ENCODE data around the gene TCL1B.
"Not testable (repeated sequence)": the region's sequence is repeated elsewhere in the genome, so short reads cannot be mapped to it uniquely, and the experiment has no call there.

The TCL1B gene, protein sequence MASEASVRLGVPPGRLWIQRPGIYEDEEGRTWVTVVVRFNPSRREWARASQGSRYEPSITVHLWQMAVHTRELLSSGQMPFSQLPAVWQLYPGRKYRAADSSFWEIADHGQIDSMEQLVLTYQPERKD

DNA sequence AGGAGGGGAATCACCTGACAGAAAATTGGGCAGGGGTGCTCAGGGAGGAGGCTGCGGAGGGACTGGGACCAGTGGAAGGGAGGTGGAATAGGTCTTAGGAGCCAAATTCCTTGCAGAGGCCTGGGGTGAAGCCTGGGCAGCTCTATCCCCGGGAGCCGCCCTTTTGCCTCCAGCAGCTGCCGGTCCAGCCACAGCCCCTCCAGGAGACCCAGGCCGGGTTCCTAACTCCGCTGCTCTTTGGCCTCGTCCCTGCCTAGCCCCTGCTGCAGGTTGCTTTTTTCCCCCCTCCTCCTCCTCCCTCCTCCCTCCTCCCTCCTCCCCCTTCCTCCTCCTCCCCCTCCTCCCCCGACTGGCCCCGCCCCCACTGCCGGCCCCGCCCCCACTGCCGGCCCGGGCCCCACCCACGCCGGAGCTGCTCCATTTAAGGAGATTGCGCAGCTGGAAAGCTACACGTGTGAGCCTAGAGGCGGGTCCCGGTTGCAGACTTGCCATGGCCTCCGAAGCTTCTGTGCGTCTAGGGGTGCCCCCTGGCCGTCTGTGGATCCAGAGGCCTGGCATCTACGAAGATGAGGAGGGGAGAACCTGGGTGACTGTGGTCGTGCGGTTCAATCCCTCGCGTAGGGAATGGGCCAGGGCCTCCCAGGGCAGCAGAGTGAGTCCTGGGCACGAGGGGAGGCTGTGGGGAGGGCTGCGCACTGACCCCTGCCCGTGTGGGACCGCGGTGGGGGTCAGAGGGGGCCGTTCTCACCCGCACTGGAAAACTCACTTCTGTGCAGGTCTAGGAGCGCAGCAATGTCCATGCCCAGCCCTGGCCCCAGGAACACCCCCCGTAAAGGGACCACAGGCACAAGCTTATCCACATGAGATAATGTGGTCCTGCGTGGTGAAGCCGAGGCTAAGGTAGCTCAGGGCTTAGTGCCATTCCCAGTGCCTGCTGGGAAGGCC lies at the start of gene TCL1B:
TCL1B (plus strand) TSS at position 449 of the 945 bp plus-strand sequence; CDS start at position 491, 42 bp downstream.
- no peak for DNase-seq (ENCODE audit: low read depth)

DNA sequence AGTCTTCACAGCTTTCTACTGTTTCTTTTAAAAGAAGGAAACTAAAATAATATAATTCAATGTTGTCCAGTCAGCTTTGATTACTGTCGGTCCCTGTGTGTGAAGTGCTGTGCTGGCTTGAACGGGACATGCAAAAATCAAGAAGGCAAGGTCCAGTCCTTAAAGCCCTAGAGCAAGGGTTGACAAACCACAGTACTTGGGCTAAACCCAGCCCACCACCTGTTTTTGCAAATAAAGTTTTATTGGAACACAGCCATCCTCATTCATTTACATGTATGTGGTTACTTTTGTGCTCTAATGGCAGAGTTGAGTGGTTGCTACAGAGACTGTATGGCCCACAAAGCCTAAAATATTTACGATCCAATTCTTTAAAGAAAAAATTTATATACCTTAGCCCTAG lies 41.2 kb upstream of the TCL1B start:
- DNase-seq (ENCODE audit: low read depth), result no peak

DNA sequence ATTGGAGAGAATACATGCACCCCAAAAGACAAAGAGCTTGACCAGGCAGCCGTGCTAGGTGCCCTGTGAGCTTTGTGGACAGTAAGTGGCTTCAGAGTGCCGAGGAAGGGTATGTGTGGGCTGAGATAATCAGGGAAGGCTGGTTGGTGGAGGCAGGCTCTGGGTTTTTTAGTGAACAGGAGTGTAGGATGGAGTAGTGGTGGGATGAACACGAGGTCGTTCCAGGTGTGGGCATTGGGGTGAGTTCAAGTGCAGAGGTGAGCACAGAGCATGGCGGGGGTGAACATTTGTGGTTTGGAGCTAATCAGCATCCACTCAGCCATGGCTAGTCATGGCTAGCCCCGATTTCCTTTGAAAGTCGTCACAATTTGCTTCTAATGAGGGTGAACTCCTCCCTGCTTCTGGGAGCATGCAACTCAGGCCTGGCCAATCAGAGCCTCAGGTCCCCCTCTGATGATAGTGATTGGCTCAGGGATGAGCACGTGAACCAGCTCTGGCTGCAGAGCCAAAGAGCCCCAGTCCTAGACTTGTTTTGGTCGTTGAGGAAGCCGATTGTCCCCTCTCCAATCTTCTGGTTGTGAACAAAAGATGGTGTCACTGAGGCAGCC lies 40.7 kb upstream of the TCL1B start:
- DNase-seq (ENCODE audit: low read depth), result no peak

DNA sequence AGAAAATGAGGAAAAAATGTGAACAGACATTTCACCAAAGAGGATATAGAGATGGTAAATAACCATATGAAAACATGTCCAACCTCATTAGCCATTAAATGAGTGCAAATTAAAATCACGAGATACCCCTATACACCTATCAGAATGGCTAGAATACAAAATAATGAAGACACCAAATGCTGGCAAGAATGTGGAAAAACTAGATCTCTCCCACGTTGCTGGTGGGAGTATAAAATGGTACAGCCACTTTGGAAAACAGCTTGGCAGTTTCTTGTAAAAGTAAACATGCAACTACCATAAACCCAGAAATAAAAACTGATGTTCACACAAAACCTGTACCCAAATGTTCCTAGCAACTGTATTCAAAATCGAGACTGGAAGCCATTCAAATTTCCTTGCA lies 38.3 kb upstream of the TCL1B start:
- DNase-seq (ENCODE audit: low read depth), result no peak

DNA sequence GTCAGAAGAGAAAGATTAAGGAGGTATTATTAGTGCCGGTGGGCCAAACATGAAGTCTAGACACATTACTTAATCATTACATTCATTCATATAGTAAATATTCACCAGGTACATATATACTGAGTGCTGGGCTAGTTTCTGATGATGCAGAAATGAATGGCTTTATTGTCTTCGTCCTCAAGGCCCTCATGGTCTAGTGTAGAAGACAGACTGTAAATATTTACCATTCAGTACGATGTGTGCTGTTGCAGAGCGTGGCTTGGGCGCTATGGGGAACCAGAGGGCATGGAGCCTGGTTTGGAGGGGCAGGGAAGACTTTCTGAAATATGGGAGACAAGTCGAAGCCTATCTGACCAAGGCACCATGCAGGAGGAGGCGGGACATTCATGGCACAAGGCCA lies 37.0 kb upstream of the TCL1B start:
- DNase-seq (ENCODE audit: low read depth), result no peak

DNA sequence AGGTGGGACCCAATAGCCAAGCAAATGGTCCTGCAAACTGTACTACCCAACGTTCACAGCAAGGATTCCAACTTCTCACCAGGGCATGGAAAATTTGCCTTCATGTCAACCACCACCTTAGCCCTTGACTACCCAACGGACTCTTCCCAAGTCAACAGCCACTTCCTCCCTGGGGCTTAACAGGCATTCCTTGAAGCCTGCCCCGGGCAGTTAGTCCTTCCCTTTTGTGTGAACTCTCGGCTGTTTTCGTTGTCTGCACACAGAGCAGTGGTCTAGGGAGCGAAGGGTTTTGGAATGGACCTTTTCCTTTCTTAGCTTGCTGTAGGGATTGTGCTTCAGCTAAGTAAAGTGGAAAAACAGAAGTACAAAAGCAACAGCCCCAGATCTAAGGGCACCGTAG lies 35.2 kb upstream of the TCL1B start:
- DNase-seq (ENCODE audit: low read depth), result no peak

DNA sequence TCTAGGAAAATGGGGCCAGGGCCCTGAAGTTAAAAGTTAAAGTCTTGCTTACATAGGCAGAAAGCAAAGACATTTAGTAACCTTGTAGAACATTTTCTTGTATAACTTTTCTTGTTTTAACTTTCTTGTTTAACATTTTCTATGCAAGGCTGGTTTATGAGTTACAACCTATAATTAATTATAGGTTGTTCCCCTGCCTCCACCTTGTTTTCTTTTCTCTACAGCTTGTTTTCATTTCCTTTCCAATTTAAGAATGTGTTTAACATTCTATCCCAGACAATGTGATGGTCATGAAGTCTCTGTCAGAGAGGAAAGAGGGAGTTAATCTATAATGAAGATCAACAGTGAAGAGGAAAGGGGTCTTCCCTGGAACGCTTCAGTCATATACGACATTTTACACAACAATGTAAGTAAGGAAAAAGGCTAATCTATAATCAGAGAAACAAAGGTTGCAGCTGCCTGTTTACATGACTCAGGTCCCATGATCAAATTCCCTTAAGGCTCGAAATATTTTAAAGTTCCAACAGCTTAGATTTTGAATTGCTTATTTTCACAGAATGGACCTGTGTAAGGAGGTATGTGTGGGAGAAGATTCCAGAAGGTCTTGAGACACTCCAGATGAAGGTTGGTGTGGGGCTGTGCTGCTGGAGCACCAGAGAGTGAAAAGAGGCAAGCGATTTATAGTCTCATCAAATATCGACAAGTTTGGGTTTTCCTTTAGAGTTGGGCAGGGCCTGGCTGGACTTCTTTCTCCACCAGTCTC lies 34.2 kb upstream of the TCL1B start:
- DNase-seq (ENCODE audit: low read depth), result no peak

DNA sequence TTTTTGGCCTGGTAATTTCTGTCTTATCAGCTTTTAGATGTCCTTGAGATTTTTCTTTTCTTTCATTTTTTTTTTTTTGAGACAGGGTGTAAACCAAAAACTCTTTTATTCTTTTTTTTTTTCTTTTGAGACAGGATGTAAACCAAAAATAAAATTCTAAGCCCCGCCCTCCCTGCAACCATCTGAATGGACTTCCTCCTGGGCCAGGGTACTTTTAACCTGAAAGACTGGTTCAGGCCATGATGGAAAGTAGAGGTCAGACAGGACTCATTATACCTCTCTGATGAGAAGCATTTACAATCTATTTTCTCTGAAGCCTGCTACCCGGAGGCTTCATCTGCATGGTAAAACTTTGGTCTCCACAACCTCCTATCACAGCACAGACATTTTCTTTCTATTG lies 33.5 kb upstream of the TCL1B start:
- no peak for DNase-seq (ENCODE audit: low read depth)

DNA sequence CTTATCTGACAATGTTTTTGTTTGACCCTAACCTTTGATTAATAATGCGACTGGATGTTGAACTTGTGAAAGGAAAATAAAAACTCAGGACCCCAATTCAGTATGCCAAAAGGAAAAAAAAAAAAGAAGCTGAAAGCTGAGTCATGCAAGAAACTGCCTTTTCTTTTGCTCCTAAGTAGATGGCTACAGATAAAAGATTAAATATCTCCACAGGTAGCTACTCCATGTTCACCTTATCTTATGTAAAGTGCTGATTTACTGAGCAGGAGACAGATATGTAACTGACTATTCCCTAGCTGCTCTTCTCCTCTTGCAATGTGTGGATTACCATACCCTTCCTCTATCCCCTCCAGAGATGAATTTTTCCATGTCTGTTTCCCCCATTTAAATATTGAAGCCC lies 30.8 kb upstream of the TCL1B start:
- DNase-seq (ENCODE audit: low read depth), result no peak

DNA sequence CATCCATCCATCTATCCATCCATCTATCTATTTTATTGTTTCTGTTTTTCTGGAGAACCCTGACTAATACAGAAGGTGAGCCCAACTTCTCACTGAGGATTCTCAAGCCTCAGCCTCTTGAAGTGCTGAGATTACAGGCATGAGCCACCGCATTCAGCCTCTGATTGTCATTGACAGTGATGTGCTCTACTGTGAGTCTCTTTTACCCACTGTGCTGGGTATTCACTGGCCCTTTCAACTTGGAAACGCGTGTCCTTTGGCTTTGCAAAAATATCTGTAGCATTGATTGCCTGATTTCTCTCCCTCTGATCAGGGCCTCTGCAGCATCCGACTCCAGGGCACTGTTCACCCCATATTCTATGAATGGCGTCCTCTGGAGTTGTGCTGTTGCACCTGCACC lies 29.6 kb upstream of the TCL1B start:
- no peak for DNase-seq (ENCODE audit: low read depth)

DNA sequence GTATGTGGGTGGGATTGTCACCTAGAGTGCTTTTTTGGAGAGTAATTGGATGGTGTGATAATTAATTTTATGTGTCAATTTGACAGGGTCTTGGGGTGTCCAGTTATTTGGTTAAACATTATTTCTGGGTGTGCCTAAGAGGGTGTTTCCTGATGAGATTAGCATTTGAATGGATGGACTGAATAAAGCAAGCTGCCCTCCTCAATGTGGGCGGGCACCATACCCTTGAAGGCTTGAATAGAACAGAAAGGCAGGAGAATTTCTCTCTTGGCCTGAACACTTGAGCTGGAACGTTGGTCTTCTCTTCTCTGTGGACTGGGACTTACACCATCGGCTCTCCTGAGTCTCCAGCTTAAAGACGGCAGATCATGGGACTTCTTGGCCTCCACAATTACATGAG lies 28.8 kb upstream of the TCL1B start:
- no peak for DNase-seq (ENCODE audit: low read depth)

DNA sequence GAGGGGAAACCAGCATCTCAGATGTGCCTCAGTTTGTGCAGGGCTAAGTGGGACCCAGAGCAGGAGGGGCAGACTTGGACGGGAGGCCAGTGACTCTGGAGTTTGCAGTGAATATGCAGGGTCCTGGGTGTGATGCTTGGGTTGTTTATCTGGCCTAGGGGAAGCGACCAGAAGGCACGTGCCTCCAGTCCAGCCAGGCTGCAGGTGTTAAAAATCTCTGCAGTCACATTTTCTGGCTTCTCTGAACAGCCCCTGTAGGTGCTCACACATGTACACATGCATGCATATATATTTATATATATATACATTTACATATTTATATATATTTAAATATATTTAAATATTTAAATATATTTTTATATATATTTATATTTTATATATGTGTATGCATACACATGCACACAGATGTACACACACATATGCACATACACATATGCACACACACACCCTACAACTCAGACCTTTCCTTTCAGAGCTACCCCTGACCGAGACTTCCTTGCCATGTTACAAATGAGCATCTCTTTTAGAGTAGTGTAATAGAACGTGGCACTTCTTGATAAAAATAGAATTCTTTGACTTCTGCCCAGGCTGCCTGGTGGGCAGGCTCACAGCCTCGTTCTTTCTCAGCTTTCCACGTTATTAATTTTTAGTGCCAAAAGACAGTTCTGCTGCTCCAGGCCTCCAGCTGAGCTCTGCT lies 26.8 kb upstream of the TCL1B start:
- DNase-seq (ENCODE audit: low read depth), result no peak

DNA sequence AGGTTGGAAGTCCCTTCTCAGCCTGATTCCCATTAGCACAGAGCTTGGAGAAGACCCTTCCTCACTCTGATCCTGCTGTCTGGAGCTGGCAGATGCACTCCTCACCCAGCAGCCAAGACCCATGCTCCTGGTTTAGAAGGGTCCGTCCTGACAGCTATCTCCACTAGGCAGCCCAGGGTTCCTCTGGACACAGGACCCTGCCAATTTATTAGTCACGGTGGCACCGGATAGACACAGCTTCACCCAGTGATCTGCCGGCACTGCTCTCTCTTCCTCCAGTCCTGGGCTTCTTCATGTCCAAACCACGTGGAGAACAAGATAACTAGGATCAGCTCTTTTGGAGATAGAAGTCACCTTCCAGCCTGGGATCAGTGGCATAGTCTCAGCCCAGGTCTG lies 26.2 kb upstream of the TCL1B start:
- DNase-seq (ENCODE audit: low read depth), result no peak

DNA sequence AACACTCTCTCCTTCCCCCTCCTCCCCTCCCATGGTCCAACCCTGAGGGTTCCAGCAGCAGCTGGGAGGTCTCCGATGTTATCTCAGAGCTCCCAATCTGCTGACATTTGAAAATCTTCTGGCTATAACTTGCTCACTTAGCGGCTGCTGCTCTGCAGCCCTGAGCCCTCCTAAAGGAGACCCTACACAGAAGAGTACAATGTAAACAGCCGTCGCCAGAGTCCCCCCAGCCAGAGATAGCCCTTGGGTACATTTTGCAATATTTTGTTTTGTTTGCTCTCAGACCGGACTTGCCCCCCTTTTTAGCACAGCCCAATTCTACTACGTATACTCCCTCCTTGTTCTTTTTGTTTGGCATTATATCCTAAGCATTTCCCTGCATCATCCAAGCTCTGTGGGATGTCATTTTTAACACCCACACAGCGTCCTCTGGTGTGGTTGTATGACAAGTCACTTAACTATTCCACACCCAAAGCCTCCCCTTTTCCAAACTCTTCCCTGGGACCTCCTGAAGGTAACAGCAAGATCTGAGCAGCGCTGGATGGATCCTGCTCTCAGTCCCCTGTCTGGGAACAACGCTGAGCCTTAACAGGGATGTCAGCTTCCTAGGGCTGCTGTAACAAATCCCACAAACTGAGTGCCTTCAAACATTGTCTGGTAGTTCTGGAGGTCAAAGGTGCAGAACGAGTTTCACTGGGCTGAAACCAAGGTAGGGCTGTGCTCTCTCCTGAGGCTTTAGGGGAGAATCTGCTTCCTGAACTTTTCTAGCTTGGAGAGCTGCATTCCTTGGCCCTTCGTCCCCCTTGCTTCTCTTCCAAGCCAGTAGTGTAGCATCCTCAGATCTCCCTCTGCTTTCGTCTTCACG lies 25.3 kb upstream of the TCL1B start:
- DNase-seq (ENCODE audit: low read depth), result no peak

DNA sequence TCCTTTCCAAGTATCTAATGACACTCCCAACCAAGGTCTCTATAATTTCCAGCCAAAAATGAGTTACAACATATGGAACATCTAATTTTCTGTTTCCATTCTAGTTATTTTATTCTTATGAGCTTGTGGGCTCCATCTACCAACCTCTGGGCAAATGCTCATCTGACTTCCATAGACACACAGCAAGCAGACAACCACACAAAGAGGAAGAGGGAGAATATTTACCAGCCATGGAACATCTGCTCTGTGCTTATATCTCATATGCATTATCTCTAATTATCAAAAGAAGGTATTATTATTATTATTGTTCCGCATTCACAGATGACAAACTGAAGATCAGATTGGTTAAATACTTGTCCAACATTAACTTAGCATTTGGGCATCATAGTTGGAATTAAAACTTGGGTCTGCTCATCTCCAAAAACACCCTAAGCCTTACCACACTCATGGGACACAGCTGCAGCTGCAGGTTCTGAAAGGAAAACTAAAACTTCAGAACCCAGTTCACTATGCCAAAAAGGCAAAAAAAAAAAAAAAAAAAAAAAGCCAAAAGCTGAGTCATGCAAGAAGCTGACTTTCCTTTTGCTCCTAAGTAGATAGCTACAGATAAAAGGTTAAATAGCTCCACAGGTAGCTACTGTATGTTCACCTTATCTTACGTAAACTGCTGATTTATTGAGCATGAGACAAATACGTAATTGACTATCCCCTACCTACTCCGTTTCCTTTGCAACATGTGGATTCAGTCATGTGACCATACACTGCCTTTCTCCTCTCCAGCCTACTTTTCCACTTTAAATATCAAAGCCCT lies 23.6 kb upstream of the TCL1B start:
- no peak for DNase-seq (ENCODE audit: low read depth)

DNA sequence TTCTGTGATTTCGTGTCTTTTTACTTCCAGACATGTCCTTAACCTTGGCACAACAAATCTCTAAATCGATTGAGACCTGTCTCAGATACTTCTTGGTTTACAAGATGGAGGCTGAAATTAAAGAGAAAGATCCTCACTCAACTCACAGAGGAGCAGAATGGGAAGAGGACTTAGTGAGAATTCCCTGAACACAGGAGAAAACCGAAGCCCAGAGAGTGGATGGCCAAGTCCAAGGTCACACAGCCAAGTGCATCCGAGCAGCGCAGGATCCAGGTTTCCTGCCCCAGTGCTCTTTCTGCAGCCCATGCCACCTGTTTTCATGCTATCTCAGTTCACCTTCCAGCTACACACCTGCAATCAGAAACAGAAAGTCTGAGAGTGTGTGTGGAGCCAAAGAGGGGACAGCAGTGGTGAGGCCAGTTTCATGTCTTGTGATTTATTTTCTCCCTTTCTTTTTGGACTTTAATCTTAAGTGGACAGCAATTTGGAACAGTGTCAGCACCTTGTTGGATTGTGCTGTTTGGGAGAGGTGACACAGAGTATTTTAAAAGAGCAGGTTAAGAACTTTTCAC lies 22.9 kb upstream of the TCL1B start:
- DNase-seq (ENCODE audit: low read depth), result no peak

DNA sequence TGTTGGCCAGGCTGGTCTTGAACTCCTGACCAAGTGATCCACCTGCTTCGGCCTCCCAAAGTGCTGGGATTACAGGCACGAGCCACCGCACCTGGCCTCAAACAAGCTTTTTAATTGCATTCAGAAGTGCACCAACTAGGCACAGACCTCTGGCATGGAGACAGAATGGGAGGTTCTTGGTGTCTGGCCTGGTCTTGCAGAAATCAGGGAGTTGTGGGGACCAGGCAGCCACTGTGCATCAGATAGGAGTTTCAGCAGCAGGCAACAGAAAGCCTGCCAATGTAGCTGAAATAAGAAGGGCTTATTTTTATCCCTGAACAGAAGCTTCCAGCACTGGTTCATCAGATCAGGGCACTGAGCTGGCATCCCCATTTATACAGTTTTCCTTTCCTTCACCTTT lies 22.2 kb upstream of the TCL1B start:
- no peak for DNase-seq (ENCODE audit: low read depth)

DNA sequence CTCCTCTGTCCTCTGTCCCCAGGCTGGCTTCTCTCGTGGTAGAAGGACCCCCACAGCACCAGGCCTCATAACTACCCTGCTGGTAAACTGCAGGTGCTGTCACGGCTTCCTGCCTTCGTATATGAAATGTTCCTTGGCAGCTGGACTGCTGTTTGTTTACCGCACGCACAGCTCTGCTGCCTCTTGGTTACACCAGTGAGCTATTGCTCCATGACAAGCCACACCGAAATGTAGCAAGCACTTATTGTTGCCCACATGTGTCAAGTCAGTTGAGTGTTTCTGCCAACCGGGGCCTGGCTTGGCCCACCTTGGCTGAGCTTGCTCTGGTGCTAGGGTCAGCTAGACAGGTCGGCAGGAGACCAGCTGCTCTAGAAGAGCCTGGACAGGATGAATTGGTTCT lies 21.7 kb upstream of the TCL1B start:
- no peak for DNase-seq (ENCODE audit: low read depth)

DNA sequence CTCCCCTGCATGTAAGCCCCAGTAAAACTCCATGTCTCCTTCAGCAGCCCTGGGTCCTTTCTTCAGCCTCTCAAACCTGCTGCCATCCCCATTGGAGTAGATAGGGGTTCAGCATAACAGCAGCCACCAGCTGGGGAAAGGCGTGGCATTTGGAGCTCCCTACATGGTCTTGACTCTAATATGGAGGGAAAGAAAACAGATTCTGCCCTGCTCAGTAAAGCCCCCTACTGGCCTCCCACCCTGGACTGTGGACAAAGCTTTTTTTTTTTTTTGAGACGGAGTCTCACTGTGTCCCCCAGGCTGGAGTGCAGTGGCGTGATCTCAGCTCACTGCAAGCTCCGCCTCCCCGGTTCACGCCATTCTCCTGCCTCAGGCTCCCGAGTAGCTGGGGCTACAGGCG lies 20.7 kb upstream of the TCL1B start:
- not testable (repeated sequence) for DNase-seq (ENCODE audit: low read depth)

DNA sequence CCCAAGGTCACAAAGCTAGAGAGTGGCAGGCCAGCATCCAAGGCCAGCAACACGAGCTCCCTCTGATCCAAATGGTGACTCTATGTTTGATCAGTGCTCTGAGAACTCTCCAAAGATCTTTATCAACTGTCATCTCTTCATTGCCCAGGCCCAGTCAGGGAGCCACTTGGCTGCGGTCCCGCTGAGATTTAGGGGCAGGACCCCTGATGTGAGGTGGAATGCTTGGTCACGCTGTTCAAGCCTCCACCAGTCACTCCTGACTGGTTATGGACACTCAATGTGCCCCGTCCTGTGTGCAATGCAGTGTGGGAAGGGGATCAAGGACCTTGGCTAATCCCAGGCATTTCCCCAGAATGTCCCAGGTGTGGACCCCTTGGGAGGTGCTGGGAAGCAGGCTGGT lies 19.8 kb upstream of the TCL1B start:
- no peak for DNase-seq (ENCODE audit: low read depth)
